Right lobe of liver (tissue), 4 donors: Measurements from ENCODE around the gene ATP6V0B.

Experiments
- POLR2A ChIP-seq: fragments of 450-650 bp; IDR thresholded peaks from one replicate; pipeline ENCODE4 v1.6.1; 2017; ENCODE audit warnings: antibody characterized with exemption, mild to moderate bottlenecking
- TF ChIP-seq, protein P1 (sequence below), 4 donors: fragments of 200-600 bp in 3 of 4; fragments of 450-650 bp in 1 of 4; IDR thresholded peaks; one replicate each; pipeline versions ENCODE4 v1.5.1 to v1.8.0; 2016 to 2022; ENCODE audit warnings: antibody characterized with exemption in 4 of 4, mild to moderate bottlenecking in 2 of 4
- donor health status: DM: no; HTN: no; CAD: no.
- donor health status: DM: no; HTN: no; CAD: no.
- donor health status: DM: no; HTN: yes; CAD: no.

DNA sequence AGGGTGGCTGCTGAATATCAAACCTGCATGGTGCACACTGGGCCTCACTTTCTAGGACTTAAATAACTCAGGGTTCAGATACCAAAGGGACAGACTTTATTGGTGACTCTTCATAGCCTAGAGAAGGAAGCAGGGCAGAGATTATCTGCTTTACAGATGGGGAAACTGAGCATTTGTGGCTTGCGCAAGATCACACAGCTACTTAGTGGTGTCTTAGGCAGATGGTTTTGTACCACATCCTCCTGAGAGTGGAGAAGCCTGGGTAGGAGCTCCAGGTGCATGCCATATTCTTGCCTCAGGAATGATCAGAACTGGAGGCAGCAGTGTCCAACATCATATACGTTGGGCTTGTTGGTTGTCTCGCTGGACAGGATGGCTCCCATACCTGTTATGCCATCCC lies 11.8 kb upstream of the ATP6V0B start:
- TF ChIP-seq, protein P1, sequence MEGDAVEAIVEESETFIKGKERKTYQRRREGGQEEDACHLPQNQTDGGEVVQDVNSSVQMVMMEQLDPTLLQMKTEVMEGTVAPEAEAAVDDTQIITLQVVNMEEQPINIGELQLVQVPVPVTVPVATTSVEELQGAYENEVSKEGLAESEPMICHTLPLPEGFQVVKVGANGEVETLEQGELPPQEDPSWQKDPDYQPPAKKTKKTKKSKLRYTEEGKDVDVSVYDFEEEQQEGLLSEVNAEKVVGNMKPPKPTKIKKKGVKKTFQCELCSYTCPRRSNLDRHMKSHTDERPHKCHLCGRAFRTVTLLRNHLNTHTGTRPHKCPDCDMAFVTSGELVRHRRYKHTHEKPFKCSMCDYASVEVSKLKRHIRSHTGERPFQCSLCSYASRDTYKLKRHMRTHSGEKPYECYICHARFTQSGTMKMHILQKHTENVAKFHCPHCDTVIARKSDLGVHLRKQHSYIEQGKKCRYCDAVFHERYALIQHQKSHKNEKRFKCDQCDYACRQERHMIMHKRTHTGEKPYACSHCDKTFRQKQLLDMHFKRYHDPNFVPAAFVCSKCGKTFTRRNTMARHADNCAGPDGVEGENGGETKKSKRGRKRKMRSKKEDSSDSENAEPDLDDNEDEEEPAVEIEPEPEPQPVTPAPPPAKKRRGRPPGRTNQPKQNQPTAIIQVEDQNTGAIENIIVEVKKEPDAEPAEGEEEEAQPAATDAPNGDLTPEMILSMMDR (IDR thresholded peaks at IDR 0.05): no peak
- no peak for TF ChIP-seq POLR2A
